Muscle of leg (tissue), 11 donors: Measurements from ENCODE around the gene SACM1L. TPM values are rescaled to one million over a fixed set of nuclear protein-coding genes. Genes with fewer than 3 reads are reported as not detected.
"Not testable (repeated sequence)": the region's sequence is repeated elsewhere in the genome, so short reads cannot be mapped to it uniquely, and the experiment has no call there.

Source experiments
- DNase-seq: peaks from one replicate; pipeline ENCODE4 v3.0.0; 2013
- H3K27ac ChIP-seq: one replicate; pipeline ENCODE4 v1.5.1; 2013; ENCODE audit warnings: mild to moderate bottlenecking, low read length, control low read depth
- H3K27me3 ChIP-seq: one replicate; pipeline ENCODE4 v1.6.1; 2013; ENCODE audit warnings: low read length; ENCODE audit not compliant: control insufficient read depth, insufficient read depth
- H3K36me3 ChIP-seq: one replicate; pipeline ENCODE4 v1.6.1; 2013; ENCODE audit warnings: low read length; ENCODE audit not compliant: control insufficient read depth, insufficient read depth
- H3K4me1 ChIP-seq: one replicate; pipeline ENCODE4 v1.6.1; 2013; ENCODE audit warnings: low read length; ENCODE audit not compliant: control insufficient read depth, insufficient read depth
- H3K4me3 ChIP-seq: one replicate; pipeline ENCODE4 v1.5.1; 2013; ENCODE audit warnings: low read length, control low read depth
- H3K9me3 ChIP-seq: replicated peaks from 2 replicates; pipeline ENCODE4 v1.6.1; 2013; ENCODE audit warnings: low read depth, low read length; ENCODE audit not compliant: control insufficient read depth
- WGBS: methylation state at CpG from one replicate; pipeline ENCODE4 v1.1.5; 2013; ENCODE audit warnings: missing lambda C conversion rate; ENCODE audit not compliant: insufficient coverage; 5-methylcytosine and 5-hydroxymethylcytosine counted together
- polyA plus RNA-seq, 8 donors: library from polyadenylated mRNA; unstranded; fragments of 120-200 nt; gene quantifications; one replicate each; pipeline versions ENCODE4 v1.2.1 to v1.2.3, GENCODE V29; 2013; ENCODE audit warnings: inconsistent platforms in 1 of 8, low replicate concordance in 1 of 8; ENCODE audit not compliant: insufficient read length in 8 of 8, insufficient read depth in 1 of 8
- total RNA-seq: library from RNA; stranded (reverse); fragments of 120-200 nt; gene quantifications from one replicate; pipeline ENCODE4 v1.2.4, GENCODE V29; 2013

SACM1L gene
- total and polyA plus RNA-seq, 9 donors = 24.4 to 32.5 (median 26.7) TPM

- no peak for DNase-seq
- H3K27me3 ChIP-seq = no peaks in the 10 kb centered on the region
- H3K4me1 ChIP-seq = peaks cover 14% of the 10 kb centered on the region
- peak overlapping the region; percentile 86 for H3K4me3 ChIP-seq
- 2% methylated on average over 6 of the region's 8 CpGs for WGBS
- peak overlapping the region; percentile 93 for H3K27ac ChIP-seq
- H3K9me3 ChIP-seq = no peaks in the 10 kb centered on the region
- H3K36me3 ChIP-seq = peaks cover 2% of the 10 kb centered on the region
Observed at GRCh38 chr3:45689787-45690145, 570 bp downstream of the SACM1L start.

DNA sequence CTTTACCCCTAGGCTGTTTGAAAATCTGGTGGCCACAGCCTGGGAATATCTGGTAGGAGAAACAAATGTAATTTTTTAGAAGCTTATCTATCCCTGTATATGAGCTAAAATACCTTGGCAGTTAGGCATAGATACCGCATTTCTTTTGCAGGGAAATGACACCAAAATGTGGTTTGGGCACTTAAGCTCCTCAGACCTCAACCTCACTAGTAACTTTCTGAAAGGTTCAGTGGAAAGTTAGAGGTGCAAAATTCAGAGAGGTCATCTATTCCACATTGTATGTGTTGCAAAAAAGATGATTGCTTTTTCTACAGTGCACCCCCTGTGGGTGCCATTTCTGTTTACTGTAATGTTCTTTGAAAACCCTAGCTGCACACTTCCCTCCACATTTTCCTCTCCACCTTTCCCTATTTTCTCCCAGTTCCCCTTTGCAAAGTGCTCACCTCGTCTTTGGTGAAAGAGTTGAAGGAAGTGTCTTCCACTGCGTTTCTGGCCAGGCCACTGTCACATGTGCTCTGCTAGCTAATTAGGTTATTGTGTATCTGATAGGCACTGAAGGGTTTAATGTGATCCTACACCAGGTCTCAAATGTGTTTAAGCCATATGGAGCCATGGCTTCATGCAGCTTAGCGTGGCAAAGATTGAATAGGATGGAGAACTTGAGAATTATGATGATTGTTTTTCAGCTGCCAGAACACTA is 1.3 kb downstream of the SACM1L start:
- WGBS = no CpG with 5 or more reads among the region's 4 CpGs

DNA sequence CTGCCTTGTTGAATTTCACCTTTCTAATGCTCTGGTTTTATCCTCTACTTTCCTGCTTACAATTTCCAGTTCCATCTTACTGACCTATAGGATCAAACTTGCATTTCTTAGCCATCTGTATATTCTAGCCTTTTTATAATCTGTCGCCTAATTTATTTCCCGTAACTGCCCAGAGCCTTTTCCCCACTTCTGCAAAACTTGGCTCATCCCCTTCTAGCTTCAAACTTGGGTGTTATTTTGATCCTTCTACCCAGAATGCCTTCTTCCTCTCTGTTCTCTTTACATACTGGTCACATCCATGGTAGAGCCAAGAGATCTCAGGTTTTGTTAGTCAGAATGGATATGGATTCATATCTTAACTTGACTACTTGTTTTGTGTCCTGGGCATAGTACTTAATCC is 2.6 kb downstream of the SACM1L start:
- WGBS = 68% methylated on average over 2 of the region's 2 CpGs
- Histone ChIP-seq H3K4me3 (no peak overlapping the region), H3K9me3 (no peaks in the 10 kb centered on the region), H3K4me1 (peaks cover 14% of the 10 kb centered on the region), H3K27ac (no peak overlapping the region), H3K36me3 (peaks cover 4% of the 10 kb centered on the region), H3K27me3 (no peaks in the 10 kb centered on the region)
- DNase-seq = no peak

More for the DNA sequence above, 1.3 kb downstream of the SACM1L start:
- no peaks in the 10 kb centered on the region for H3K27me3 ChIP-seq
- no peak for DNase-seq
- peak overlapping the region; percentile 86 for H3K4me3 ChIP-seq
- H3K9me3 ChIP-seq = no peaks in the 10 kb centered on the region
- H3K4me1 ChIP-seq = peaks cover 14% of the 10 kb centered on the region
- H3K27ac ChIP-seq = peak overlapping the region; percentile 93
- H3K36me3 ChIP-seq = peaks cover 4% of the 10 kb centered on the region

DNA sequence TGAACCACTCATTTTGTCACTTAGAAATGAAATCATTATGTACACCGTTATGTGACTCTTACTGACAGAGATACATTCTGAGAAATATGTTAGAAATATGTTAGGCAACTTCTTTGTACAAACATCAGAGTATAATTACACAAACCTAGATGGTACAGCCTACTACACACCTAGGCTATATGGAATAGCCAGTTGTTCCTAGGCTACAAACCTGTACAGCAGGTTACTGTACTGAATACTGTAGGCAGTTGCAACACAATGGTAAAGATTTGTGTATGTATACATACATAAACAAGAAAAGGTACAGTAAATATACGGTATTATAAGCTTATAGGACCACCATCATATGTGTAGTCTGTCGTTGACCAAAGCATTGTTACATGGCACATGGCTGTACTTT is 3.7 kb downstream of the SACM1L start:
- Histone ChIP-seq H3K36me3 (peaks cover 4% of the 10 kb centered on the region), H3K27ac (no peak overlapping the region), H3K4me3 (no peak overlapping the region), H3K27me3 (no peaks in the 10 kb centered on the region), H3K9me3 (no peaks in the 10 kb centered on the region), H3K4me1 (peaks cover 14% of the 10 kb centered on the region)
- no CpG with 5 or more reads among the region's 3 CpGs for WGBS
- no peak for DNase-seq

DNA sequence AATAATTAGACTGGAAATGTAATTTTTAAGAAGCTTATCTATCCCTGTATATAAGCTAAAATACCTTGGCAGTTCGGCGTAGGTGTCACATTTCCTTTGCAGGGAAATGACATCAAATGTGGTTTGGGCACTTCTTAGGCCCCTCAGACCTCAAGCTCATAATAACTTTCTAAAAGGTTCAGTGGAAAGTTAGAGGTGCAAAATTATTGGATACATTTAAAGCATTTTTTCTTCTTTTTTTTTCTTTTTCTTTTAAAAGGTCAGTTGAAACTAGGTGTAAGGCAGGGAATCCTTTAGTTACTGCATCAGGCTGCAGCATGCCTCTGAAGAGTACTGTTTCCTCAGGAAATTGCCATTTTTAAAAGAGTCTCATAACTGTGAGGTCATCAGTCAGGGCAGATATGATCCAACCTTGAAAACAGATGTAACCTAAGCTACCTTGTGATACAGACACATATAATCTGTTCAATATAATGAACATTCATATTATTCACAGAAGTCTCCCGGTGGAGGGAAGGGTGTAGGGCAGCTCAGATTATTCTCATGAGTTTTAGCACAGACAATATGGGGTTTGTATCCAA is 4.8 kb downstream of the SACM1L start:
- Histone ChIP-seq H3K27ac (no peak overlapping the region), H3K36me3 (peaks cover 4% of the 10 kb centered on the region), H3K9me3 (no peaks in the 10 kb centered on the region), H3K4me3 (no peak overlapping the region), H3K27me3 (no peaks in the 10 kb centered on the region), H3K4me1 (peaks cover 10% of the 10 kb centered on the region)
- no peak for DNase-seq
- no CpG with 5 or more reads among the region's 3 CpGs for WGBS

DNA sequence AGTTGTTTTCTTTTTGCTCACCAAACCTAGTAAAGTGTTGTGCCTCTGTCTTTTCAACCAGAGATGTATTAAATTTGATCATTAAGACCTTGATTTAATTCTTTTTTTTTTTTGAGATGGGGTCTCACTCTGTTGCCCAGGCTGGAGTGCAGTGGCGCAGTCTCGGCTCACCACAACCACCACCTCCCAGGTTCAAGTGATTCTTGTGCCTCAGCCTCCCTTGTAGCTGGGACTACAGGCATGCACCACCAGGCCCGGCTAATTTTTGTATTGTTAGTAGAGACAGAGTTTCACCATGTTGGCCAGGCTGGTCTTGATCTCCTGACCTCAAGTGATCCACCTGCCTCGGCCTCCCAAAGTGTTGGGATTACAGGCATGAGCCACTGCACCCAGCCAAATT is 6.0 kb downstream of the SACM1L start:
- not testable (repeated sequence) for H3K4me3 ChIP-seq, H3K27me3 ChIP-seq, DNase-seq, H3K27ac ChIP-seq, H3K4me1 ChIP-seq, H3K9me3 ChIP-seq, H3K36me3 ChIP-seq
- WGBS = 100% methylated on average over 1 of the region's 4 CpGs

DNA sequence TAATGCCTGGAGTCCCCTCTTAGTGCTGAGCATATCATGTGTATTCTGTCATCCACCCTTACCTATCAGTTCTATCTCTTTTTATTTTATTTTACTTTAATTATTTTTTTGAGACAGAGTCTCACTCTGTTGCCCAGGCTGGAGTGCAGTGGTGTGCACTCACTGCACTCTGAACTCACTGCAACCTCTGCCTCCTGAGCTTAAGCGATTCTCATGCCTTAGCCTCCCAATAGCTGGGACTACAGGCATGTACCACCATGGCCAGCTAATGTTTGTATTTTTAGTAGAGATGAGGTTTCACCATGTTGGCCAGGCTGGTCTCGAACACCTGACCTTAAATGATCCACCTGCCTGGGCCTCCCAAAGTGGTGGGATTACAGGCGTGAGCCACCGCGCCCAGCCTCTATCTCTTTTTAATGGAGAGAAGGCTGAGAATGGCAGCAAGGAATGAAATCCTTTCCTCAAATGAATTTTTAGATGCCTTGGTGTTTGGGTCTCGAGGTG is 11.4 kb downstream of the SACM1L start:
- H3K4me1 ChIP-seq = no peaks in the 10 kb centered on the region
- 100% methylated on average over 1 of the region's 6 CpGs for WGBS

GRCh38 chr3:45701172-45701867 is 12.1 kb downstream of the SACM1L start:
- WGBS = 20% methylated on average over 2 of the region's 9 CpGs
- Histone ChIP-seq H3K9me3 (no peaks in the 10 kb centered on the region), H3K36me3 (peaks cover 6% of the 10 kb centered on the region), H3K27me3 (no peaks in the 10 kb centered on the region), H3K27ac (no peak overlapping the region), H3K4me1 (no peaks in the 10 kb centered on the region), H3K4me3 (no peak overlapping the region)
- no peak for DNase-seq

More for the DNA sequence above, 11.4 kb downstream of the SACM1L start:
- H3K9me3 ChIP-seq = no peaks in the 10 kb centered on the region
- no peaks in the 10 kb centered on the region for H3K36me3 ChIP-seq
- H3K27me3 ChIP-seq = no peaks in the 10 kb centered on the region
- no peak for DNase-seq
- H3K27ac ChIP-seq = no peak overlapping the region
- no peak overlapping the region for H3K4me3 ChIP-seq

DNA sequence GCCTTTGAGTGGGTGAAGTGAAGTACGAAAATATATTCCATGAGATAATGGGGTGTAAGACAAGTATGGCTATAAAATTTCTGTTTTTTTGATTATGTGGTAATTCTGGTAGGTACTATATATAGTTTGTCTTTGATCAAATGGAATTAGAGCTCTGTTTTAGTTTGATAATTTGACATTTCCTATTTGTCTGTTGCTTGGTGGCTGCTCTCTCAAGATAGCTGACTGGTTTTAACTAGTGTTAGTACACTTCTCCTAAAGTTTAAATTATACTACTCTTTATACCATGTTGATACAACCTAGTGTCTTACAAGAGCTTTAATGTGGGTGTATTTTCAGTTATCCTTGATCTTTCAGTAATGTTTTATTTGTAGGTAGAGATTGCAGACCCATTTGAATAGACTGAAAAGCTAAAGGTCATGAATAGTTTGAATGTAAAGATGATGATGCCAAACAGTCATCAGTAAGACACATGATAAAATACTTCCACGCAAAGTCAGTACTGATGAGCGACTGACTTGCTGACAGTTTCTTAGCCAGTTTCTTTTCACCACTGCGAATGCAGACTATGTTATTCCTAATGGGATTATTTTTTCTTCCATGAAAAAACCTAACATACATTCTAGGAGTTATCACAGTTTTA is 15.2 kb downstream of the SACM1L start:
- H3K27me3 ChIP-seq = no peaks in the 10 kb centered on the region
- no peaks in the 10 kb centered on the region for H3K4me1 ChIP-seq
- H3K4me3 ChIP-seq = no peak overlapping the region
- peaks cover 8% of the 10 kb centered on the region for H3K36me3 ChIP-seq
- no peak for DNase-seq
- H3K27ac ChIP-seq = no peak overlapping the region
- 92% methylated on average over 2 of the region's 4 CpGs for WGBS
- no peaks in the 10 kb centered on the region for H3K9me3 ChIP-seq
